Measurements from ENCODE around the gene ITPR2. TPM values are rescaled to one million over a fixed set of nuclear protein-coding genes. Genes with fewer than 3 reads are reported as not detected.

ITPR2 gene
- total and polyA plus RNA-seq, 4 donors: 11.7 to 93.3 (median 35.4) TPM

- Histone ChIP-seq H3K27ac (ENCODE audit: low read depth in 1 of 2, low read length in 2 of 2) (no peak overlapping the region), H3K27me3 (ENCODE audit: control insufficient read depth in 4 of 4, insufficient read depth in 4 of 4, low read length in 3 of 4) (no peaks in the 10 kb centered on the region), H3K36me3 (ENCODE audit: control insufficient read depth in 4 of 4, insufficient read depth in 3 of 4, low read depth in 1 of 4, low read length in 3 of 4) (no peaks in the 10 kb centered on the region), H3K4me1 (ENCODE audit: control insufficient read depth in 4 of 4, insufficient read depth in 4 of 4, low read length in 3 of 4) (peaks cover 3 to 23% (median 7%) of the 10 kb centered on the region in 4 donors), H3K9ac (ENCODE audit: low read depth in 1 of 2, low read length in 2 of 2) (no peak overlapping the region), H3K4me3 (ENCODE audit: low read depth in 1 of 3, low read length in 3 of 3) (no peak overlapping the region), H3K9me3 (ENCODE audit: control insufficient read depth in 4 of 4, low read length in 3 of 4) (no peaks in the 10 kb centered on the region)
- no peak for TF ChIP-seq RAD21 (IDR thresholded peaks at IDR 0.05)
- TF ChIP-seq, protein P1, sequence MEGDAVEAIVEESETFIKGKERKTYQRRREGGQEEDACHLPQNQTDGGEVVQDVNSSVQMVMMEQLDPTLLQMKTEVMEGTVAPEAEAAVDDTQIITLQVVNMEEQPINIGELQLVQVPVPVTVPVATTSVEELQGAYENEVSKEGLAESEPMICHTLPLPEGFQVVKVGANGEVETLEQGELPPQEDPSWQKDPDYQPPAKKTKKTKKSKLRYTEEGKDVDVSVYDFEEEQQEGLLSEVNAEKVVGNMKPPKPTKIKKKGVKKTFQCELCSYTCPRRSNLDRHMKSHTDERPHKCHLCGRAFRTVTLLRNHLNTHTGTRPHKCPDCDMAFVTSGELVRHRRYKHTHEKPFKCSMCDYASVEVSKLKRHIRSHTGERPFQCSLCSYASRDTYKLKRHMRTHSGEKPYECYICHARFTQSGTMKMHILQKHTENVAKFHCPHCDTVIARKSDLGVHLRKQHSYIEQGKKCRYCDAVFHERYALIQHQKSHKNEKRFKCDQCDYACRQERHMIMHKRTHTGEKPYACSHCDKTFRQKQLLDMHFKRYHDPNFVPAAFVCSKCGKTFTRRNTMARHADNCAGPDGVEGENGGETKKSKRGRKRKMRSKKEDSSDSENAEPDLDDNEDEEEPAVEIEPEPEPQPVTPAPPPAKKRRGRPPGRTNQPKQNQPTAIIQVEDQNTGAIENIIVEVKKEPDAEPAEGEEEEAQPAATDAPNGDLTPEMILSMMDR (IDR thresholded peaks at IDR 0.05; ENCODE audit: low read depth, low read length, missing input control): no peak
- TF ChIP-seq FOXA2 (IDR thresholded peaks at IDR 0.05): no peak
- TF ChIP-seq TAF1 (conservative IDR thresholded peaks at IDR 0.05): no peak
- DNase-seq (ENCODE audit: low spot score): no peak
- WGBS: 96% methylated on average over 5 of the region's 5 CpGs
Measured at GRCh38 chr12:26806556-26806955, 26.4 kb downstream of the ITPR2 start.

DNA sequence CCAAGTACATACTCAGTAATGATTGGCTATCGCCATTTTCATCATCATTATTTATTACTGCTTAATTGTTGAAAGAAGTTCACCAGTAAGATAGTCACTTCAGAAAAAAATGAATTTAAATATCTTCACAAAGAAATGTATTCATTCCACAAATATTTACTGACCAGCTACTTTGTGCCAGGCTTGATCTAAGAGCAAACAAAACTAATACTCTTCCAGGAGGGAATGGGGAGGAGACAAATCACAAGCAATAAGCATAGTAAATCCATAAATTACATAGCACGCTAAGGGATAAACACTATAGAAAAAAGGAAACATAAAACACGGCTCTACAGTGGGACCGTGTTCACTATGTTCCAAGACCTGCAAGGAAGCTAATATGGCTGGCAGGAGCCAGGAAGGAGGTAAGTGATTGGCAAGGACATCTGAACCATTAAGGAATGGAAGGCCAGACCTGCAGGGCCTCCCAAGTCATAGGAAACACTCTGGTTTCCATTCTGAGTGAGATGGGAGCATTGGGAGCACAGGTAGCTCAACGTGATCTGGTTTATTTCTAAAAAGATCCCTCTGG, 27.5 kb downstream of the ITPR2 start:
- 94% methylated on average over 5 of the region's 5 CpGs for WGBS
- Histone ChIP-seq H3K36me3 (ENCODE audit: control insufficient read depth in 4 of 4, insufficient read depth in 3 of 4, low read depth in 1 of 4, low read length in 3 of 4) (no peaks in the 10 kb centered on the region), H3K9me3 (ENCODE audit: control insufficient read depth in 4 of 4, low read length in 3 of 4) (no peaks in the 10 kb centered on the region), H3K27ac (ENCODE audit: low read depth in 1 of 2, low read length in 2 of 2) (no peak overlapping the region), H3K4me3 (ENCODE audit: low read depth in 1 of 3, low read length in 3 of 3) (no peak overlapping the region), H3K27me3 (ENCODE audit: control insufficient read depth in 4 of 4, insufficient read depth in 4 of 4, low read length in 3 of 4) (no peaks in the 10 kb centered on the region), H3K4me1 (ENCODE audit: control insufficient read depth in 4 of 4, insufficient read depth in 4 of 4, low read length in 3 of 4) (peaks cover 3 to 20% (median 6%) of the 10 kb centered on the region in 4 donors), H3K9ac (ENCODE audit: low read depth in 1 of 2, low read length in 2 of 2) (no peak overlapping the region)
- no peak for DNase-seq (ENCODE audit: low spot score)
- TF ChIP-seq TAF1 (conservative IDR thresholded peaks at IDR 0.05) (no peak), NR2F2 (IDR thresholded peaks at IDR 0.05) (no peak), RAD21 (IDR thresholded peaks at IDR 0.05) (no peak), ATF3 (IDR thresholded peaks at IDR 0.05) (no peak), FOXA2 (IDR thresholded peaks at IDR 0.05) (no peak), FOXA1 (IDR thresholded peaks at IDR 0.05) (no peak), RXRA (IDR thresholded peaks at IDR 0.05) (no peak), EGR1 (IDR thresholded peaks at IDR 0.05; ENCODE audit: low read depth in 2 of 2) (no peak), JUND (IDR thresholded peaks at IDR 0.05) (no peak), YY1 (IDR thresholded peaks at IDR 0.05) (no peak)
- TF ChIP-seq, protein P2, sequence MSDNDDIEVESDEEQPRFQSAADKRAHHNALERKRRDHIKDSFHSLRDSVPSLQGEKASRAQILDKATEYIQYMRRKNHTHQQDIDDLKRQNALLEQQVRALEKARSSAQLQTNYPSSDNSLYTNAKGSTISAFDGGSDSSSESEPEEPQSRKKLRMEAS (IDR thresholded peaks at IDR 0.05): no peak
- TF ChIP-seq, protein P3, sequence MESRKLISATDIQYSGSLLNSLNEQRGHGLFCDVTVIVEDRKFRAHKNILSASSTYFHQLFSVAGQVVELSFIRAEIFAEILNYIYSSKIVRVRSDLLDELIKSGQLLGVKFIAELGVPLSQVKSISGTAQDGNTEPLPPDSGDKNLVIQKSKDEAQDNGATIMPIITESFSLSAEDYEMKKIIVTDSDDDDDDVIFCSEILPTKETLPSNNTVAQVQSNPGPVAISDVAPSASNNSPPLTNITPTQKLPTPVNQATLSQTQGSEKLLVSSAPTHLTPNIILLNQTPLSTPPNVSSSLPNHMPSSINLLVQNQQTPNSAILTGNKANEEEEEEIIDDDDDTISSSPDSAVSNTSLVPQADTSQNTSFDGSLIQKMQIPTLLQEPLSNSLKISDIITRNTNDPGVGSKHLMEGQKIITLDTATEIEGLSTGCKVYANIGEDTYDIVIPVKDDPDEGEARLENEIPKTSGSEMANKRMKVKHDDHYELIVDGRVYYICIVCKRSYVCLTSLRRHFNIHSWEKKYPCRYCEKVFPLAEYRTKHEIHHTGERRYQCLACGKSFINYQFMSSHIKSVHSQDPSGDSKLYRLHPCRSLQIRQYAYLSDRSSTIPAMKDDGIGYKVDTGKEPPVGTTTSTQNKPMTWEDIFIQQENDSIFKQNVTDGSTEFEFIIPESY (IDR thresholded peaks at IDR 0.05): no peak

DNA sequence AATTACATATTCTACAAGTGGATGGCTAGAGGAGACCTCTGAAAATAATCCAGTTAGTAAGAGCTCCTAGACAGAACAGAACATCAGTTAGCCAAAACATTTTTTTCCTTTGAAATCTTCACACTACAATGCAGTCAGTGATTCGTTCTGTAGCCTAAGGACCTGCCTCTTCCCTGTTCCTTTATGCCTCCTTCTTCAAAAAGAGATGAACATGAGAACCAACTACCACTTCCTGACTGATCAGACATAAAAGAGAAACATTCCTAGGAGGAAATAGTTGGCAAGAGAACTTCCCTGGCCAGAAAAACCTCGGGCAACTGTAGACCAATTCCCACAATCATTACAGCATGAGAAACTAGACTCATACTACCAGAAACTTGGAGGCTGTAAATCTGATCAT, 29.4 kb downstream of the ITPR2 start:
- peaks cover 0 to 7% (median 5%) of the 10 kb centered on the region in 4 donors for H3K4me1 ChIP-seq (ENCODE audit: control insufficient read depth in 4 of 4, insufficient read depth in 4 of 4, low read length in 3 of 4)
- H3K36me3 ChIP-seq (ENCODE audit: control insufficient read depth in 4 of 4, insufficient read depth in 3 of 4, low read depth in 1 of 4, low read length in 3 of 4): no peaks in the 10 kb centered on the region
- no peaks in the 10 kb centered on the region for H3K9me3 ChIP-seq (ENCODE audit: control insufficient read depth in 4 of 4, low read length in 3 of 4)
- WGBS: 17% methylated on average over 2 of the region's 2 CpGs
- H3K4me3 ChIP-seq (ENCODE audit: low read depth in 1 of 3, low read length in 3 of 3): no peak overlapping the region
- no peak overlapping the region for H3K9ac ChIP-seq (ENCODE audit: low read depth in 1 of 2, low read length in 2 of 2)
- peak overlapping the region in 1 of 2 donors; percentile 20 for H3K27ac ChIP-seq (ENCODE audit: low read depth in 1 of 2, low read length in 2 of 2)
- no peaks in the 10 kb centered on the region for H3K27me3 ChIP-seq (ENCODE audit: control insufficient read depth in 4 of 4, insufficient read depth in 4 of 4, low read length in 3 of 4)
- TF ChIP-seq GABPA (IDR thresholded peaks at IDR 0.05 in 1 of 2, conservative IDR thresholded peaks at IDR 0.05 in 1 of 2) (no peak), ATF3 (IDR thresholded peaks at IDR 0.05) (no peak), HNF4A (conservative IDR thresholded peaks at IDR 0.05) (no peak), YY1 (IDR thresholded peaks at IDR 0.05) (no peak), JUND (IDR thresholded peaks at IDR 0.05) (no peak), SP1 (IDR thresholded peaks at IDR 0.05) (no peak), FOXA1 (IDR thresholded peaks at IDR 0.05) (no peak)
- TF ChIP-seq, protein P4, sequence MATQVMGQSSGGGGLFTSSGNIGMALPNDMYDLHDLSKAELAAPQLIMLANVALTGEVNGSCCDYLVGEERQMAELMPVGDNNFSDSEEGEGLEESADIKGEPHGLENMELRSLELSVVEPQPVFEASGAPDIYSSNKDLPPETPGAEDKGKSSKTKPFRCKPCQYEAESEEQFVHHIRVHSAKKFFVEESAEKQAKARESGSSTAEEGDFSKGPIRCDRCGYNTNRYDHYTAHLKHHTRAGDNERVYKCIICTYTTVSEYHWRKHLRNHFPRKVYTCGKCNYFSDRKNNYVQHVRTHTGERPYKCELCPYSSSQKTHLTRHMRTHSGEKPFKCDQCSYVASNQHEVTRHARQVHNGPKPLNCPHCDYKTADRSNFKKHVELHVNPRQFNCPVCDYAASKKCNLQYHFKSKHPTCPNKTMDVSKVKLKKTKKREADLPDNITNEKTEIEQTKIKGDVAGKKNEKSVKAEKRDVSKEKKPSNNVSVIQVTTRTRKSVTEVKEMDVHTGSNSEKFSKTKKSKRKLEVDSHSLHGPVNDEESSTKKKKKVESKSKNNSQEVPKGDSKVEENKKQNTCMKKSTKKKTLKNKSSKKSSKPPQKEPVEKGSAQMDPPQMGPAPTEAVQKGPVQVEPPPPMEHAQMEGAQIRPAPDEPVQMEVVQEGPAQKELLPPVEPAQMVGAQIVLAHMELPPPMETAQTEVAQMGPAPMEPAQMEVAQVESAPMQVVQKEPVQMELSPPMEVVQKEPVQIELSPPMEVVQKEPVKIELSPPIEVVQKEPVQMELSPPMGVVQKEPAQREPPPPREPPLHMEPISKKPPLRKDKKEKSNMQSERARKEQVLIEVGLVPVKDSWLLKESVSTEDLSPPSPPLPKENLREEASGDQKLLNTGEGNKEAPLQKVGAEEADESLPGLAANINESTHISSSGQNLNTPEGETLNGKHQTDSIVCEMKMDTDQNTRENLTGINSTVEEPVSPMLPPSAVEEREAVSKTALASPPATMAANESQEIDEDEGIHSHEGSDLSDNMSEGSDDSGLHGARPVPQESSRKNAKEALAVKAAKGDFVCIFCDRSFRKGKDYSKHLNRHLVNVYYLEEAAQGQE (IDR thresholded peaks at IDR 0.05): no peak
- TF ChIP-seq, protein P1 (IDR thresholded peaks at IDR 0.05; ENCODE audit: low read depth, low read length, missing input control): no peak
- no peak for DNase-seq (ENCODE audit: low spot score)
